ENCODE data around the gene SASH3. TPM values are rescaled to one million over a fixed set of nuclear protein-coding genes. Genes with fewer than 3 reads are reported as not detected.

Gene SASH3
- total RNA-seq, 1 donor from 2014 or later, result not detected

DNA sequence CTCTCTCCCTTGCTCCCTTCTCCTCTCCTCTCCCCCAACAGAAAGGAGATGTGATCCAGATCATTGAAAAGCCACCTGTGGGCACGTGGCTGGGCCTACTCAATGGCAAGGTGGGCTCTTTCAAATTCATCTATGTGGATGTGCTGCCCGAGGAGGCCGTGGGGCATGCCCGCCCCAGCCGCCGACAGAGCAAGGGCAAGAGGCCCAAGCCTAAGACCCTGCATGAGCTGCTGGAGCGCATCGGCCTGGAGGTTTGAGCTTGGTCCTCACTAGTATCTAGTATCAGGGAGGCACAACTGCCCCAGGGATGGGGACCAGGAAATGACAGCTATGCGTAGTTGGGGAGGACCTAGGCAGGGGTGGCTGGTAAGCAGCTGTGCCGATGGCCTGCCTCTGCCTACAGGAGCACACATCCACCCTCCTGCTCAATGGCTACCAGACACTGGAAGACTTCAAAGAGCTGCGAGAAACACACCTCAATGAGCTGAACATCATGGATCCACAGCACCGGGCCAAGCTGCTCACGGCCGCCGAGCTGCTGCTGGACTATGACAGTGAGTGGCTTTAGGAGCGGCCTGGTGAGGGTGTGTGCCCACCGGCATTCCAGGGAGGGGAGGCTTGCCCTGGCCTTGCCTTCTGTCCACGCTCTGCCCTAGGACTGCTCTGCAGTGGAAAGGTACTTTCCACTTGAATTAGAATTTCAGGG, 13.0 kb downstream of the SASH3 start:
- Mint-ChIP-seq H3K4me1 (ENCODE audit: low read depth, unreplicated experiment) (no peaks in the 10 kb centered on the region), H3K27ac (ENCODE audit: unreplicated experiment) (peak overlapping the region; percentile 18), H3K9me3 (ENCODE audit: unreplicated experiment) (no peaks in the 10 kb centered on the region), H3K36me3 (ENCODE audit: low read depth, unreplicated experiment) (no peaks in the 10 kb centered on the region), H3K27me3 (ENCODE audit: low read depth, unreplicated experiment) (no peaks in the 10 kb centered on the region), H3K4me3 (ENCODE audit: unreplicated experiment) (no peak overlapping the region)
- no peaks in the 10 kb centered on the region for H3K9me3 ChIP-seq (ENCODE audit: insufficient read depth, low read depth, low read length)
- no peaks in the 10 kb centered on the region for H3K27me3 ChIP-seq (ENCODE audit: insufficient read depth, low read length)
- FAIRE-seq (no peak), DNase-seq (ENCODE audit: low read depth) (no peak)
- H3K27ac ChIP-seq (ENCODE audit: low read depth, low read length), result no peak overlapping the region
- H3K4me3 ChIP-seq (ENCODE audit: insufficient read depth, low read depth, low read length), result no peak overlapping the region
- no peaks in the 10 kb centered on the region for H3K79me2 ChIP-seq (ENCODE audit: insufficient read depth, low read length)
- H4K20me1 ChIP-seq (ENCODE audit: insufficient read depth, low read length), result no peaks in the 10 kb centered on the region
- TF ChIP-seq, protein P1, sequence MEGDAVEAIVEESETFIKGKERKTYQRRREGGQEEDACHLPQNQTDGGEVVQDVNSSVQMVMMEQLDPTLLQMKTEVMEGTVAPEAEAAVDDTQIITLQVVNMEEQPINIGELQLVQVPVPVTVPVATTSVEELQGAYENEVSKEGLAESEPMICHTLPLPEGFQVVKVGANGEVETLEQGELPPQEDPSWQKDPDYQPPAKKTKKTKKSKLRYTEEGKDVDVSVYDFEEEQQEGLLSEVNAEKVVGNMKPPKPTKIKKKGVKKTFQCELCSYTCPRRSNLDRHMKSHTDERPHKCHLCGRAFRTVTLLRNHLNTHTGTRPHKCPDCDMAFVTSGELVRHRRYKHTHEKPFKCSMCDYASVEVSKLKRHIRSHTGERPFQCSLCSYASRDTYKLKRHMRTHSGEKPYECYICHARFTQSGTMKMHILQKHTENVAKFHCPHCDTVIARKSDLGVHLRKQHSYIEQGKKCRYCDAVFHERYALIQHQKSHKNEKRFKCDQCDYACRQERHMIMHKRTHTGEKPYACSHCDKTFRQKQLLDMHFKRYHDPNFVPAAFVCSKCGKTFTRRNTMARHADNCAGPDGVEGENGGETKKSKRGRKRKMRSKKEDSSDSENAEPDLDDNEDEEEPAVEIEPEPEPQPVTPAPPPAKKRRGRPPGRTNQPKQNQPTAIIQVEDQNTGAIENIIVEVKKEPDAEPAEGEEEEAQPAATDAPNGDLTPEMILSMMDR (IDR thresholded peaks at IDR 0.05; ENCODE audit: insufficient read depth, low read depth, low read length), result no peak
- TF ChIP-seq EZH2 (IDR thresholded peaks at IDR 0.05; ENCODE audit: insufficient read depth, low read length), result no peak
- H3K4me2 ChIP-seq (ENCODE audit: low read length), result no peak overlapping the region
- no peak overlapping the region for H3K9ac ChIP-seq (ENCODE audit: low read length)
- H3K36me3 ChIP-seq (ENCODE audit: insufficient read depth, low read length), result no peaks in the 10 kb centered on the region
- H3K4me1 ChIP-seq (ENCODE audit: insufficient read depth, low read length), result no peaks in the 10 kb centered on the region
- H2AFZ ChIP-seq (ENCODE audit: low read depth, low read length), result no peak overlapping the region

DNA sequence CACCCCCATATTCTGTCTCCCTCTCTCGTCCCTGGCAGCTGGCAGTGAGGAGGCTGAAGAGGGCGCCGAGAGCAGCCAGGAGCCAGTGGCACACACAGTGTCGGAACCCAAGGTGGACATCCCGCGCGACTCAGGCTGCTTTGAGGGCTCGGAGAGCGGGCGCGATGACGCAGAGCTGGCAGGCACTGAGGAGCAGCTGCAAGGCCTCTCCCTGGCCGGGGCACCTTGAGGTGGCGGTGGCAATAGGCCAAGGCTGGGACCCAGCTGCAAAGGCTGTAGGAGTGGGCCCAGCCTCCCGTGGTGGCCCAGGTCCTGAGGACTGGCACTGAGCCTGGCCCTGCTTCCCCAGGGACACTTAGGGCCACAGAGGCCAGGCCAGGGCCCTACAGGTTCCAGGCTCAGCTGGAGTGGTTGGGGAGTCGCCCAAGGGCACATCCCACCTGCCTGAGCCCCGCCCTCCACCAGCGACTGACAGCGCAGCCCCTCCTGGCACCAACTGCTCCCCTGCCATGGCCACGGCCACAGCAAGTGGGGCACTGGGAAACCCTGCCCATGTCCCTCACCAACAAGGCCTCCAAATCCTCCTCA, 13.9 kb downstream of the SASH3 start:
- Histone ChIP-seq H3K36me3 (ENCODE audit: insufficient read depth, low read length) (no peaks in the 10 kb centered on the region), H3K9me3 (ENCODE audit: insufficient read depth, low read depth, low read length) (no peaks in the 10 kb centered on the region), H3K4me3 (ENCODE audit: insufficient read depth, low read depth, low read length) (no peak overlapping the region), H3K9ac (ENCODE audit: low read length) (no peak overlapping the region), H3K79me2 (ENCODE audit: insufficient read depth, low read length) (no peaks in the 10 kb centered on the region), H4K20me1 (ENCODE audit: insufficient read depth, low read length) (no peaks in the 10 kb centered on the region), H3K27me3 (ENCODE audit: insufficient read depth, low read length) (no peaks in the 10 kb centered on the region), H3K4me1 (ENCODE audit: insufficient read depth, low read length) (no peaks in the 10 kb centered on the region), H3K27ac (ENCODE audit: low read depth, low read length) (no peak overlapping the region), H3K4me2 (ENCODE audit: low read length) (no peak overlapping the region), H2AFZ (ENCODE audit: low read depth, low read length) (no peak overlapping the region)
- TF ChIP-seq, protein P1 (IDR thresholded peaks at IDR 0.05; ENCODE audit: insufficient read depth, low read depth, low read length), result no peak
- TF ChIP-seq EZH2 (IDR thresholded peaks at IDR 0.05; ENCODE audit: insufficient read depth, low read length), result no peak
- FAIRE-seq (no peak), DNase-seq (ENCODE audit: low read depth) (no peak)
- H3K4me1 Mint-ChIP-seq (ENCODE audit: low read depth, unreplicated experiment), result no peaks in the 10 kb centered on the region
- H3K36me3 Mint-ChIP-seq (ENCODE audit: low read depth, unreplicated experiment), result peaks cover under 1% of the 10 kb centered on the region
- no peaks in the 10 kb centered on the region for H3K9me3 Mint-ChIP-seq (ENCODE audit: unreplicated experiment)
- no peaks in the 10 kb centered on the region for H3K27me3 Mint-ChIP-seq (ENCODE audit: low read depth, unreplicated experiment)
- no peak overlapping the region for H3K4me3 Mint-ChIP-seq (ENCODE audit: unreplicated experiment)
- H3K27ac Mint-ChIP-seq (ENCODE audit: unreplicated experiment), result no peak overlapping the region

DNA sequence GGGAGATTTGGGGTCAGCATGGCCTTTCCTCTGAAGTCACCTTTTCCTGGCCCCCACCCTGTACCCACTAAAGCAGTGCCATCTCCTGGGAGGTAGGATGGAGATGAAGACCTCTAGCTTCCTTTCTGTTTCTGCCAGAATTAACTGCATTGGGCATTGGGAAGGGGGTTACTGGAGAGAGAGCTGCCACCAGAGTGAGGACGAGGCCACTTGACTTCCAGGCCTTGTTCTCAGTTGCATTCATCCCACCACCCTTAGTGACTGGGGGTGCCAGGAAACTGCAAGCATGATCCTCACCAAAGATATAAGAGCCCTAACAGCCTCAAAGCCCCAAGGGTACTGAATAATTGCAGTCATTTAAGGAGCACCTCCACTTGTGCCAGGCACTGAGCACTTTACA, 15.8 kb downstream of the SASH3 start:
- H2AFZ ChIP-seq (ENCODE audit: low read depth, low read length), result no peak overlapping the region
- no peaks in the 10 kb centered on the region for H3K9me3 ChIP-seq (ENCODE audit: insufficient read depth, low read depth, low read length)
- DNase-seq (ENCODE audit: low read depth) (no peak), FAIRE-seq (no peak)
- no peaks in the 10 kb centered on the region for H3K79me2 ChIP-seq (ENCODE audit: insufficient read depth, low read length)
- Mint-ChIP-seq H3K4me1 (ENCODE audit: low read depth, unreplicated experiment) (no peaks in the 10 kb centered on the region), H3K4me3 (ENCODE audit: unreplicated experiment) (no peak overlapping the region), H3K9me3 (ENCODE audit: unreplicated experiment) (no peaks in the 10 kb centered on the region), H3K27me3 (ENCODE audit: low read depth, unreplicated experiment) (no peaks in the 10 kb centered on the region), H3K36me3 (ENCODE audit: low read depth, unreplicated experiment) (peaks cover 7% of the 10 kb centered on the region), H3K27ac (ENCODE audit: unreplicated experiment) (no peak overlapping the region)
- no peak overlapping the region for H3K4me2 ChIP-seq (ENCODE audit: low read length)
- H3K4me3 ChIP-seq (ENCODE audit: insufficient read depth, low read depth, low read length), result no peak overlapping the region
- no peaks in the 10 kb centered on the region for H3K4me1 ChIP-seq (ENCODE audit: insufficient read depth, low read length)
- H3K27ac ChIP-seq (ENCODE audit: low read depth, low read length), result no peak overlapping the region
- H4K20me1 ChIP-seq (ENCODE audit: insufficient read depth, low read length), result no peaks in the 10 kb centered on the region
- no peaks in the 10 kb centered on the region for H3K27me3 ChIP-seq (ENCODE audit: insufficient read depth, low read length)
- no peaks in the 10 kb centered on the region for H3K36me3 ChIP-seq (ENCODE audit: insufficient read depth, low read length)
- TF ChIP-seq, protein P1 (IDR thresholded peaks at IDR 0.05; ENCODE audit: insufficient read depth, low read depth, low read length), result no peak
- TF ChIP-seq EZH2 (IDR thresholded peaks at IDR 0.05; ENCODE audit: insufficient read depth, low read length), result no peak
- H3K9ac ChIP-seq (ENCODE audit: low read length), result no peak overlapping the region
